ENCODE data around the gene CTBS. TPM values are rescaled to one million over a fixed set of nuclear protein-coding genes. Genes with fewer than 3 reads are reported as not detected.

CTBS gene
- total RNA-seq, 1 donor from 2014 or later: 9.3 TPM

DNA sequence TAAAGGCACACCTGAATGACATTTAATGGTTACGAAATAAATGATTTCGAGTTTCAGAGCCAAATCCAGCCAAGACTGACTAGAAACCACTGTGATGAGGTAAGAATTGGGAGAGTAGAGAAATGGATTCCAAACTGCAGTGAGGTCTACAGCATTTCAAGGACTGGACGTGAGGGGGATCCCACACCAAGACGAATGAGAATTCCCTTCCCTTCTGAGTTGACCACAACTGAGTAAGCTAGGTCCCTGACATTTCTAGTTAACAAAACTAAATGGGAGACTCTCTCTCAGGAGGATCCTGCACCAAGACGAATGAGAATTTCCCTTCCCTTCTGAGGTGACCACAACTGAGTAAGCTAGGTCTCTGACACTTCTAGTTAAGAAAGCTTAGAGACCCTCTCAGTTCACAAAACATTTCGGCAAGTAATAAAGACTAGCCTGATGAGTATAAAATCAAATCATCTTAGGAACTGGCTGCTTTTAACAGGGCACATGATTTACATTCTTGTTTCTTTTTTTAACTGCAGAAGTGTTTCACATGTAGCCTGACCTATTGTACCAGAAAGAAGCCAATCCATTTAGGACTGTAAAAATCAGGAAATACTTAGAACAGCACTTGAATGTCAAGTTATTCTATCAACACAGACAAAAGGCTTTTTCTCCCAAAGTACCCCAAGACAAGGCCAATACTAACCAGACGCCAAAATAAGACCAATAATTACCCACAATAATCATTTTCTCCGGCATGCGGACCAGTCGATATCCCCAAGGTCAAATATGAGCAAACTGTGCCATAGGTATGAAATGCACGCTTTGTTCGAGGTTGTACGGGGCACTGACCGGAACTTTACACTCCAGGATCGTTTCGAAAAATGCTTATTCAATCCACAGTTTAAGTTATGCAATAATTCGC lies 69.4 kb downstream of the CTBS start:
- H3K36me3 ChIP-seq (ENCODE audit: control insufficient read depth, insufficient read depth, low read length): no peaks in the 10 kb centered on the region
- TF ChIP-seq, protein P1, sequence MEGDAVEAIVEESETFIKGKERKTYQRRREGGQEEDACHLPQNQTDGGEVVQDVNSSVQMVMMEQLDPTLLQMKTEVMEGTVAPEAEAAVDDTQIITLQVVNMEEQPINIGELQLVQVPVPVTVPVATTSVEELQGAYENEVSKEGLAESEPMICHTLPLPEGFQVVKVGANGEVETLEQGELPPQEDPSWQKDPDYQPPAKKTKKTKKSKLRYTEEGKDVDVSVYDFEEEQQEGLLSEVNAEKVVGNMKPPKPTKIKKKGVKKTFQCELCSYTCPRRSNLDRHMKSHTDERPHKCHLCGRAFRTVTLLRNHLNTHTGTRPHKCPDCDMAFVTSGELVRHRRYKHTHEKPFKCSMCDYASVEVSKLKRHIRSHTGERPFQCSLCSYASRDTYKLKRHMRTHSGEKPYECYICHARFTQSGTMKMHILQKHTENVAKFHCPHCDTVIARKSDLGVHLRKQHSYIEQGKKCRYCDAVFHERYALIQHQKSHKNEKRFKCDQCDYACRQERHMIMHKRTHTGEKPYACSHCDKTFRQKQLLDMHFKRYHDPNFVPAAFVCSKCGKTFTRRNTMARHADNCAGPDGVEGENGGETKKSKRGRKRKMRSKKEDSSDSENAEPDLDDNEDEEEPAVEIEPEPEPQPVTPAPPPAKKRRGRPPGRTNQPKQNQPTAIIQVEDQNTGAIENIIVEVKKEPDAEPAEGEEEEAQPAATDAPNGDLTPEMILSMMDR (IDR thresholded peaks at IDR 0.05; ENCODE audit: insufficient read depth, low read length, poor library complexity, severe bottlenecking): no peak
- H3K4me3 ChIP-seq (ENCODE audit: low read depth, low read length): peak overlapping the region; percentile 96
- no peaks in the 10 kb centered on the region for H3K27me3 ChIP-seq (ENCODE audit: control insufficient read depth, insufficient read depth, low read length)
- DNase-seq (ENCODE audit: low read depth): no peak

DNA sequence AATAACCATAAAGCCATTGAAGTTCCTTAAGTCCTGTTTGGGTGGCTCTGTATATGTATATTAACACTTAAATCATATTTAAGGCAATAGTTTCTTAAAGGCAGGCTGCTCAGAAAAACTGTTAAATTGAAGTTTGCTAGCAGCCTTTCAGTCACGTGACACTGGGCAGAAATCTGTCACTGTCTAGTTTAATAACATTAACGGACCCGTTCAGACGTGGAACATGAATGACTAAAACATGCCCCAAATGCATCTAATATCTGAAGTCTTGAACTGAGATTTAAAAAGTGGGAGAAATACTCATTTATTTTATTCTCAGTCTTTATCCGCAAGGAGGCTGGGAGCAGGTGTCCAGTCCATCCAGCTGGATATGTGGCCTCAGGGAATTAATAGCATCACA lies 71.3 kb downstream of the CTBS start:
- no peaks in the 10 kb centered on the region for H3K27me3 ChIP-seq (ENCODE audit: control insufficient read depth, insufficient read depth, low read length)
- TF ChIP-seq, protein P1 (IDR thresholded peaks at IDR 0.05; ENCODE audit: insufficient read depth, low read length, poor library complexity, severe bottlenecking): no peak
- no peaks in the 10 kb centered on the region for H3K36me3 ChIP-seq (ENCODE audit: control insufficient read depth, insufficient read depth, low read length)
- DNase-seq (ENCODE audit: low read depth): no peak
- no peak overlapping the region for H3K4me3 ChIP-seq (ENCODE audit: low read depth, low read length)

Other genes with a start within 250 kb of the CTBS start
- gene DNASE2B, start 176.0 kb downstream of the CTBS start, total RNA-seq: not detected in 2 replicates
- gene RPF1, start 95.2 kb downstream of the CTBS start, total RNA-seq: 55.7 and 65.4 TPM in 2 replicates
- not detected in 2 replicates for gene SPATA1, start 68.1 kb downstream of the CTBS start, total RNA-seq
- gene GNG5, start 67.9 kb downstream of the CTBS start, total RNA-seq: 93.6 and 141 TPM in 2 replicates
- 9.4 and 10.9 TPM in 2 replicates for gene SSX2IP, start 116.0 kb upstream of the CTBS start, total RNA-seq

Data from kidney epithelial cell (primary cell).